ENCODE data around the gene ZNF486.
"Not testable (repeated sequence)": the region's sequence is repeated elsewhere in the genome, so short reads cannot be mapped to it uniquely, and the experiment has no call there.

Gene ZNF486

GRCh38 chr19:20167651-20168122 lies 673 bp downstream of the ZNF486 start:
- Histone ChIP-seq H4K20me1 (ENCODE audit: insufficient read depth, low read length) (no peaks in the 10 kb centered on the region), H3K4me3 (ENCODE audit: low read depth, low read length, poor library complexity, severe bottlenecking) (peak overlapping the region; percentile 76), H3K4me2 (ENCODE audit: low read length) (peak overlapping the region; percentile 78), H3K9ac (ENCODE audit: low read length) (peak overlapping the region; percentile 67), H3K9me2 (ENCODE audit: low read depth, low read length) (no peaks in the 10 kb centered on the region), H3F3A (ENCODE audit: insufficient read depth, low read length) (no peaks in the 10 kb centered on the region), H3K4me1 (ENCODE audit: insufficient read depth, low read length, severe bottlenecking) (peaks cover 5% of the 10 kb centered on the region), H3K36me3 (ENCODE audit: insufficient read depth, low read length) (peaks cover 15% of the 10 kb centered on the region), H2AFZ (ENCODE audit: low read length) (no peak overlapping the region), H3K27ac (ENCODE audit: low read depth, low read length, poor library complexity, severe bottlenecking) (no peak overlapping the region), H3K9me3 (ENCODE audit: low read length) (0 out of 2 replicates have a peak, but pooled peaks cover 4% of the 10 kb centered on the region), H3K79me2 (ENCODE audit: insufficient read depth, low read length) (no peaks in the 10 kb centered on the region), H3K27me3 (ENCODE audit: insufficient read depth, low read length) (no peaks in the 10 kb centered on the region)
- TF ChIP-seq CTCF (IDR thresholded peaks at IDR 0.05; ENCODE audit: low read length) (no peak), EZH2 (IDR thresholded peaks at IDR 0.05; ENCODE audit: borderline replicate concordance, low read length) (no peak)

GRCh38 chr19:20171285-20171684 lies 4.3 kb downstream of the ZNF486 start:
- Histone ChIP-seq H3K9me3 (ENCODE audit: low read length) (0 out of 2 replicates have a peak, but pooled peaks cover 4% of the 10 kb centered on the region), H3K9ac (ENCODE audit: low read length) (no peak overlapping the region), H3K4me3 (ENCODE audit: low read depth, low read length, poor library complexity, severe bottlenecking) (no peak overlapping the region), H3F3A (ENCODE audit: insufficient read depth, low read length) (no peaks in the 10 kb centered on the region), H3K4me1 (ENCODE audit: insufficient read depth, low read length, severe bottlenecking) (peaks cover 5% of the 10 kb centered on the region), H3K27ac (ENCODE audit: low read depth, low read length, poor library complexity, severe bottlenecking) (no peak overlapping the region), H3K4me2 (ENCODE audit: low read length) (no peak overlapping the region), H3K79me2 (ENCODE audit: insufficient read depth, low read length) (no peaks in the 10 kb centered on the region), H4K20me1 (ENCODE audit: insufficient read depth, low read length) (no peaks in the 10 kb centered on the region), H2AFZ (ENCODE audit: low read length) (no peak overlapping the region), H3K27me3 (ENCODE audit: insufficient read depth, low read length) (no peaks in the 10 kb centered on the region), H3K36me3 (ENCODE audit: insufficient read depth, low read length) (peaks cover 25% of the 10 kb centered on the region), H3K9me2 (ENCODE audit: low read depth, low read length) (no peaks in the 10 kb centered on the region)
- TF ChIP-seq EZH2 (IDR thresholded peaks at IDR 0.05; ENCODE audit: borderline replicate concordance, low read length), result no peak
- TF ChIP-seq CTCF (IDR thresholded peaks at IDR 0.05; ENCODE audit: low read length), result no peak

GRCh38 chr19:20175848-20176247 lies 8.8 kb downstream of the ZNF486 start:
- H4K20me1 ChIP-seq (ENCODE audit: insufficient read depth, low read length); H3F3A ChIP-seq (ENCODE audit: insufficient read depth, low read length); H3K9ac ChIP-seq (ENCODE audit: low read length); H3K79me2 ChIP-seq (ENCODE audit: insufficient read depth, low read length); H2AFZ ChIP-seq (ENCODE audit: low read length); H3K9me2 ChIP-seq (ENCODE audit: low read depth, low read length); H3K9me3 ChIP-seq (ENCODE audit: low read length); H3K27me3 ChIP-seq (ENCODE audit: insufficient read depth, low read length); H3K4me2 ChIP-seq (ENCODE audit: low read length); H3K4me1 ChIP-seq (ENCODE audit: insufficient read depth, low read length, severe bottlenecking); H3K36me3 ChIP-seq (ENCODE audit: insufficient read depth, low read length); H3K27ac ChIP-seq (ENCODE audit: low read depth, low read length, poor library complexity, severe bottlenecking); H3K4me3 ChIP-seq (ENCODE audit: low read depth, low read length, poor library complexity, severe bottlenecking): not testable (repeated sequence)

GRCh38 chr19:20179956-20180355 lies 12.9 kb downstream of the ZNF486 start:
- not testable (repeated sequence) for H3K4me3 ChIP-seq (ENCODE audit: low read depth, low read length, poor library complexity, severe bottlenecking)

More at GRCh38 chr19:20179956-20180355, 12.9 kb downstream of the ZNF486 start:
- H3K79me2 ChIP-seq (ENCODE audit: insufficient read depth, low read length); H3K27ac ChIP-seq (ENCODE audit: low read depth, low read length, poor library complexity, severe bottlenecking); H3K9ac ChIP-seq (ENCODE audit: low read length); H4K20me1 ChIP-seq (ENCODE audit: insufficient read depth, low read length); H3K4me1 ChIP-seq (ENCODE audit: insufficient read depth, low read length, severe bottlenecking); H3K4me2 ChIP-seq (ENCODE audit: low read length); H2AFZ ChIP-seq (ENCODE audit: low read length); H3K9me3 ChIP-seq (ENCODE audit: low read length); H3K36me3 ChIP-seq (ENCODE audit: insufficient read depth, low read length); H3F3A ChIP-seq (ENCODE audit: insufficient read depth, low read length); H3K27me3 ChIP-seq (ENCODE audit: insufficient read depth, low read length); H3K9me2 ChIP-seq (ENCODE audit: low read depth, low read length): not testable (repeated sequence)
